Islet of Langerhans (tissue), 1 donor: ENCODE data around the gene KRT31.
"Not testable (repeated sequence)": the region's sequence is repeated elsewhere in the genome, so short reads cannot be mapped to it uniquely, and the experiment has no call there.

ENCODE experiments used
- FAIRE-seq: peaks from one replicate; lab custom pipeline; 2011; peaks lifted over from hg19 to GRCh38; lab: Jason Lieb, UNC

Gene KRT31

DNA sequence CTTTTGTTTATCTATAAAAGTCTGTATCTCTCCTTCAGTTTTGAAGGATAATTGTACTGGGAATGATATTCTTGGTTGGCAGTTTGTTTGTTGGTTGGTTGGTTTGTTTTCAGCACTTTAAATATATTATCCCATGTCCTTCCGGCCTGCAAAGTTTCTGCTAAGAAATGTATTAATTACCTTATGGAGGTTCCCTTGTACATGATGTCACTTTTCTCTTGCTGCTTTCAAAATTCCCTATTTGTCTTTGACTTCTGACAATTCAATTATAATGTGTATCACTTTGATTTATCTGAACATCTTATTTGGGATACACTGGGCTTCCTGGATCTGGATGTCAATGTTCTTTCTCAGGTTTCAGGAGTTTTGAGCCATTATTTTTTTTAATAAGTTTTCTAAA is 11.2 kb downstream of the KRT31 start:
- no peak for FAIRE-seq

DNA sequence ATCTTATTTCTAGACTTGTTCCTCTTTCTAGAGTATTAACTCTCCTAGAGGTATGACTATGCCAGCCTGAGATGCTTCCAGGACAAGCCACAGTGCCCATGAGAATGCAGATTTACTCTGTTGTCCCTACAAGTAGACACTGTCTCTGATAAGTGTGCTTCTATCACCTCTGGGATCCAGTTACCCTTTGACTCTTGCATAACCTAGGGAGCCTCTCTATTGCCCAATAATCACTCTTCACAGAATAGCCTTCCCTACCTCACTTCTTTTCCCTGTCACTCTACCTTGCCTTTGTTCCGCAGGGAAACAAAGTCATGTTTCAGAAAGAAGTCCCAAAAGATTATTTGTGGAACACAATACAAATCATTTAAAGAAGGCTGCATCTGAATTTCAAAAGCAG is 13.7 kb downstream of the KRT31 start:
- no peak for FAIRE-seq

DNA sequence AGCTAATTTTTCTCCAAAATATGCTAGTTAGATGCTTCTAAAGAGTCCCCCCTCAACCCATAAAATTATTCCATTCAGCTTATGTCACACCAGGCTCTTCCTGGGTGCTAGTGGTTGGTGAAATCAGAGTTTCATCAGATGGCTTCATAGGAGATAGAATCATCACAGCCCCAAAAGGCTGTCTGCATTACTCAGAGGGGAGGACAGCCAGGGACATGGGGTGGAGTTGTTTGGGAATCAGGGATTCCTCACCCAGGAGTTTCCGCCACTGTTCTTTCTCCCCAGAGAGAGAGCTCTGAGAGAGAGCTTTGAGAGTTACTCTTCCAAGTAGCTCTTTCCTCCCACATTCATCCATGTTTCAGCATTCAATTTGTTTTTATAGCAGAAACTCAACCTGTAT is 15.0 kb downstream of the KRT31 start:
- FAIRE-seq, result no peak

DNA sequence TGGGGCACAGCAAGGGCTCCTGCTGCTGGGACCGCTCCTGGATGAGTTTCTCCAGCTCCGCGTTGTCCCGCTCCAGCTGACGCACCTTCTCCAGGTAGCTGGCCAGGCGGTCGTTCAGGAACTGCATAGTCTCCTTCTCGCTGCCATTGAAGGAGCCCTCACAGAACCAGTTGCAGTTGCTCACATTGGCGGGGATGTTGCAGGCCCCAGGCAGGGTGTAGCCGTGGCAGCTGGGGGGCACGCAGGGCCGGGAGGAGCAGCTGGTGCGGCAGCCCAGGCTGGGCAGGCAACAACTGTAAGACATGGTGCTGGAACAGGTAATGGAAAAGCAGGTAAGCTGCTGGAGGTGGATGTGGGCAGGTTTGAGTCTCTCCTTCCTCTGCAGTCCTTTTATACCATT is 15.5 kb downstream of the KRT31 start, which contains the start of gene KRT34:
TSS of gene KRT34 (minus strand) at position 364 of the 400 bp plus-strand sequence. CDS start at position 304, 60 bp downstream.
- FAIRE-seq, result not testable (repeated sequence)

DNA sequence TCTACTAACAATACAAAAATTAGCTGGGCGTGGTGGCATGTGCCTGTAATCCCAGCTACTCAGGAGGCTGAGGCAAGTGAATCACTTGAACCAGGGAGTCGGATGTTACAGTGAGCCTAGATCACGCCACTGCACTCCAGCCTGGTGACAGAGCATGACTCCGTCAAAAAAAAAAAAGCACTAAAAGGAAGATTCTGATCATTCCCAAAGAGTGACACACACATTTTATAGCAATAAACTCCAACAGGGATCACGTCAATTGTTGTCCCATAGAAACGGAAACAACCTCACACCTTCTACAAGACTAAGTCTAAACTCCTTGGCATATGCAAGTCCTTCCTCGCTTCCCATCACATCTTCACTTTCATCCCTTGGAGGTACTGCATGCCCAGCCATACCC is 17.3 kb downstream of the KRT31 start:
- not testable (repeated sequence) for FAIRE-seq

DNA sequence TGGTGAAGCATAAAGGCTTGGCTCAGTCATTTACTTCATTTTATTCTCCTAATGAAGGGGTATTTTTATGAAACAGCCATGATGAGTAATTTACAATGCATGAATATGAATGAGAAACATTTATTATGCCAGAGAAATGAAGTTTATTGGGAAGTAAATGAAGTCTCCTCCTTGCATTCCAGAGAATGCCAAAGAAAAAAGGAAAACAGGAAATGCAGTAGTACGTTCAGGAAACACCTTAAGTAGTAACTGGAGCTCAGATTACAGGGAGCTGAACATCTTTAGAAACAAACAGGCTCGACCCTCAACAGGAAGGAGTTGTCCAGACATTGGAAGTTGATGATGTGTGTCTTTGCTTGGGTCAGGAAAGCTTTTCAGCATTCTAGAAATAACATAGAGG is 19.9 kb downstream of the KRT31 start:
- FAIRE-seq, result no peak

DNA sequence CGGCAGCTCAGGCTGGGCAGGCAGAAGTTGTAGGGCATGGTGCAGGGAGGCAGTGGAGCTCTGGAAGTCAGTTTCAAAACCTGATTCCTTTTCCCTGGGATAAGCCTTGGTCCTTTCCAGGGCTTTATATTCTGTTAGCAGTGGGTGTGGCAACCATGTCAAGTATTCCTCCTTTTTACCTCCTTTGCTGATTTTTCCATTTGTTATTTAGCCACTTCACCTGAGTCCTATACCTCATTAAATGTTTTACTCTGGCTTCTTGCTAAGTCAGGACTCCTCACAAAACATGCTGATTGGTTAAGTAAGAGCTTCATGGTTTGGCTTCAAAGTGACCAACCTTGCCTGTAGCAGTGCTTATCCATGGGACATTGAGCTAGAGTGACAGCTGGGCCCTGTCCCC is 27.7 kb downstream of the KRT31 start, which contains the start of gene KRT33B:
TSS of gene KRT33B (minus strand) at position 101 of the 400 bp plus-strand sequence. CDS start at position 38, 63 bp downstream.
- FAIRE-seq, result no peak

DNA sequence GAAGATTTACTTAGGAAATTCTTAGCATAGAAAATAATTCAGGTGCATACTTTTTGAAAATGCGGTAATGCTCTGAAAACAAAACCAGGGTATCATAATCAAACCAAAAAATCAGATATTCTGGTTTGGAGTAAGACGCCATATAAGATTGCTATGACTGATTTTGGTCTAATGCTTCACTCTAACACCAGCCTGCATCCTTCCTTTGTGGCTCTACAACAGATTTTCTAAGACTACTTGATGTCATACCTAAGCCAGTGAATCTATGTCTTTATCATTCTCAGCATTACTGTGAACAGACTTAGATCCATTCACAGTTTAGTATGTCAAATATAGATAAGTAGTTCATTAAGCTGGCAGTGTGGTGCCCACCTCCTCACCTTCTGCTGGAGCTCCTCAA is 28.4 kb downstream of the KRT31 start:
- FAIRE-seq, result no peak

DNA sequence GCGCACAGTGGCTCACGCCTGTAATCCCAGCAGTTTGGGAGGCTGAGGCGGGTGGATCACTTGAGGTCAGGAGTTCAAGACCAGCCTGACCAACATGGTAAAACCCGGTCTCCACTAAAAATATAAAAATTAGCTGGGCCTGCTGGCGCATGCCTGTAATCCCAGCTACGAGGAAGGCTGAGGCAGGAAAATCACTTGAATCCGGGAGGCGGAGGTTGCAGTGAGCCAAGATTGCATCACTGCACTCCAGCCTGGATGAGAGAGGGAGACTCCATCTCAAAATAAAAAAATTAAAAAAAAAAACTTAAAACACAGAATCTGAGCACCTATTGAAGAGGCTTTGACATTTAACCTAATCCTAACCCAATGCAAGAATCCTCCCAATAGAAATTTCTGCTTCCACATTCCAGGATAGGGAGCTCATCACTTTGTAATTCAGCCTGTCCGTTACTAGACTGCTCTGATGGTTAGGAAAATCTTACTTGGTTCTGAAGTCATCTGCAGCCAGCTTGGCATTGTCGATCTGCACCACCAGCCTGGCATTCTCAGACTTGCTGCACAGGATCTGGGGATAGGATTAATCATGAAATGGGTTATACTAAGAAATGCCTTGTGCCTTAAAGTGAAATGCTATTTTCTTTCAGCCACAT is 29.9 kb downstream of the KRT31 start:
- FAIRE-seq, result no peak

DNA sequence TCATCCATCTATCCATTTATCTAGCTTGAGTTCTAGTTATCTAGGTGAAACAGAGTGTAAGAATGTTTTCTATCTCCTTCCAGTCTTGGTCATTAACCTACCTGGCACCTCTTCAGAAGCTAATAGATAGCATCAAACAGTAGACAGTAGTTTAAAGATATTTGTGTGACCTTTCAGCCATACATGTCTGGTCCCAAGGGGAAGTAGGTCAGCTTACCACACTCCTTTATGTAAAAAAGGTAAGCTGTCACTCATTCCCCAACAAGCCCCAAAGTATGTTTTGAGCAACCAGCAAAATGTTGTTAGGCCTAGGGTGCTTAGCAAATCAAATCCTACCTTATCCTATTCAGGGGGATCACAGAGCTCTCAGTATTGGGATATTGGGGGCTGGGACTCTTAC is 31.3 kb downstream of the KRT31 start:
- no peak for FAIRE-seq

DNA sequence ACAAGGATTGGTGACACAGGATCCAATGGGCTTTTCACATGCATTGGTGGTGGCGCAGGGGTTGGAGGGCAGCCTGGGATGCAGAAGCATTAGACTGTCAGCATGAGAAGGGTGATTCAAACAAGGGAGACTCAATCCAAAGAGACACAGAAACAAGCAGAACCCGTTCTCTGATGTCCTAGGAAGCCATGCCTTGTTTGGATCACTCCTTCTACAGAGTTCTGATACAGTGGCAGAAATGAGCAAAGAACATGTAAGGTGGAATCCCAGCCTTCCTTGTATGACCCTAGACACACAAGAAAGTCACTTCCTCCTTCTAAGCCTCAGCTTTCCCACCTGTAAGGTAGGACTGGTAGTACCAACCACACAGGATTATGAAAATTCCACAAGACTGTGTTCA is 33.5 kb downstream of the KRT31 start:
- FAIRE-seq, result no peak

DNA sequence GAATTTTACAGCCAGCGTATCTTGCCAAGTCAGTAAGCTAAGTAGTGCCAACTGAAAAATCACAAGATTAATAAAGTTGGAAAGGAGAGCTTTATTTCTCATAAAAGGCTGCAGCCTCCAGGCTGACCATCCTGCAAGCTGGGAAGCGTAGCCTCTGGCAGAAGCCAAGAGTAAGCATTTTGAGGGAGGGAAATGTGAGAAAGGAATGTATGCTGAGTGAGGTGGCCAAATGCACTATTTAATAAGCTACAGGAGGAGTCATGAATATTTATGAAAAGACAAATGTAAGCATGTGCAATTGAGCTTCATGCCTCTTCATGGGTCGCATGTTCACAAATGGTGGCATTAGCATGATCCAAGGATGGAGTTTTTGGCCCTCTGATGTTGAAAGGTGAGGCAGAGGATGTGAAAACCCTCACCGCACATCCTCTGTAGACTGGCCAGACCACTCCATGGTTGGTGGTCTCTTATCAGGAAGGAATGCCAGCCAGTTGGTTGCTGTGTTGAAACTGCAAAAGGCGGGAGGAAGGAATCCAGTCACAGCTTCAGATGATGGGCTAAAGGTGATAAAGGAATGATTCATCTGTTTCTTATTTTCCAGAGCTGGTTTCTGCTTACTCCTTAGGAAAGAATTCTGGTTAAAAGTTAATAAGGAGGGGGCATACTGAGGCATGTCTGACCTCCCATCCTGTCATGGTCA is 37.0 kb downstream of the KRT31 start:
- FAIRE-seq, result no peak

DNA sequence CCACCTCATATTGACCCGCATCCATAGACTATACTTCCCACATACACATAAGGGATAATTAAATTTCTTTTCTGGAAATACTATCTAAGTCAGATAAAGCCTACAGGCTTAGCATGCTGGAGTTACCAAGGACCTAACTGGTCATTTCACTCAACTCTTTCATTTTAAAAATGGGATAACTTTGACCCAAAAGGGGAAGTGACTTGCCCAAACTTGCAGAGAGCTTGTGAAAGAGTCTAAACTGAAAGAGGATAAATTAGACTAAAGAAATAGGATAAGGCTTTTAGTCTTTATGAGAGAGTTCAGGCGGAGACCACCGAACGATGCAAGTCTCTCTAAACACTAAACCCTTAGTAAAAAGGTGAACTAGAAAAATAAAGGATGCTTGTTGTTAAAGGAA is 42.9 kb downstream of the KRT31 start:
- FAIRE-seq, result no peak

DNA sequence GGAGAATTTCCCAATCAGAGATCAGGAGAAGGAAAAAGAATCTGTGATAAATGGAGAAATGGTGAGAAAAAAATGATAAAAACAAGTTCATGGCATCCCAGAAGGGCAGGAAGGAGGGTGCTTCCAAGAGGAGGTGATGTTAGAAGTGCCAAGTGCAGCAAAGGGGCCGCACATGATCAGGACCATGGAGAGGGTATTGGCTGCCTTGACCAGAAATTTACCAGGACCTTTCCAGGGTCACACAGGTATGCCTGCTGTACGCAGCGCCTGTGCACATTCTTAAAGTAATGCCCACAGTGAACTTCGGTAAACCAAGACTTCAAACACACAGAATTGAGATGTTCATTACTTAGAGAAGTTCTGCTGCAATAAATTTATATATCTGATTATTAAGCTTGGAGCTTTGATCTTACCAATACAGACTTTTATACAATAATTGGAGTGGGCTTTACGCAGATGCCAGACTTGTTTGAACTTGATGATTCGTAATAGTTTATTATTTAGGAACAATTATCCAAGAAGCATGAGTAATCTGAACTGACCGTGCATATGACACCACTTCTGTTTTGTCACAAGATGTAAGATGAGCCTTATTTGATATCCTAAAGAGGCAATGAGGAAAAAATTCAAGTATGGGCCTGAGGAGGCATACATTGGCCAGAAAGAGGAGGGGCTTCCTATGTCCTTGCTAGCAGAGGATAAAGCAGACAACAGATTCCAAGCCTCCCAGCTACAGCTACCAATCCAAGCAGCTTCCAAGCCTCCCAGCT is 44.6 kb downstream of the KRT31 start:
- no peak for FAIRE-seq

DNA sequence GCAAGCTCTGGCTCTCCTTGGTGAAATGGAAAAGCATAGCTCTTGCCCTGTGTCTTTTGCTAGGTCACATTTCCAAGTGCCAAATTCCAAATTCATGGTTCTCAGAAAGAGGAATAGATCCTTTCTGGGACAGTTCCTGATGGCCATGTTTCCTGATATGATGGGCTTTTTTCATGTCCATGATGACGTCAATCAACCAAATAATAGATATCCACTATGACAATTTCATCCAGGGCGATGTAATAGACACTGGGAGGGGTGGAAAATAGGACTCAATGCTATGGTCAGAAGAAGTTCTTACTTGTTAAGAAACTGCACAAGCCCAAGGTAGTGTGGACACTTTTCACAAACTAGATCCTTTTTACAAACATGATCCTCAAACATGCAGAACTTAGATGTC is 46.2 kb downstream of the KRT31 start:
- no peak for FAIRE-seq

DNA sequence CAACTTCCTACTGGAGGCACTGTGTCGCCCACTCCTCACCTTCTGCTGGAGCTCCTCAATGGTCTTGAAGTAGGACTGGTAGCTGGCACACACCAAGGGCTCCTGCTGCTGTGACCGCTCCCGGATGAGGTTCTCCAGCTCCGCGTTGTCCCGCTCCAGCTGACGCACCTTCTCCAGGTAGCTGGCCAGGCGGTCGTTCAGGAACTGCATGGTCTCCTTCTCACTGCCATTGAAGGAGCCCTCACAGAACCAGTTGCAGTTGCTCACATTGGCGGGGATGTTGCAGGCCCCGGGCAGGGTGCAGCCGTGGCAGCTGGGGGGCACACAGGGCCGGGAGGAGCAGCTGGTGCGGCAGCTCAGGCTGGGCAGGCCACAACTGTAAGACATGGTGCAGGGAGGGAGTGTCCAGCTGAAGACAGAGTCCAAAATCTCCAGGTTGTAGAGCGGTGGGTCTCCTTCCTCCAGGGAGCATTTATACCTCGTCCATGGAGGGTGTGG is 47.0 kb downstream of the KRT31 start, which contains the start of gene KRT33A:
TSS of gene KRT33A (minus strand) at position 448 of the 498 bp plus-strand sequence. CDS start at position 387, 61 bp downstream.
- FAIRE-seq, result not testable (repeated sequence)

DNA sequence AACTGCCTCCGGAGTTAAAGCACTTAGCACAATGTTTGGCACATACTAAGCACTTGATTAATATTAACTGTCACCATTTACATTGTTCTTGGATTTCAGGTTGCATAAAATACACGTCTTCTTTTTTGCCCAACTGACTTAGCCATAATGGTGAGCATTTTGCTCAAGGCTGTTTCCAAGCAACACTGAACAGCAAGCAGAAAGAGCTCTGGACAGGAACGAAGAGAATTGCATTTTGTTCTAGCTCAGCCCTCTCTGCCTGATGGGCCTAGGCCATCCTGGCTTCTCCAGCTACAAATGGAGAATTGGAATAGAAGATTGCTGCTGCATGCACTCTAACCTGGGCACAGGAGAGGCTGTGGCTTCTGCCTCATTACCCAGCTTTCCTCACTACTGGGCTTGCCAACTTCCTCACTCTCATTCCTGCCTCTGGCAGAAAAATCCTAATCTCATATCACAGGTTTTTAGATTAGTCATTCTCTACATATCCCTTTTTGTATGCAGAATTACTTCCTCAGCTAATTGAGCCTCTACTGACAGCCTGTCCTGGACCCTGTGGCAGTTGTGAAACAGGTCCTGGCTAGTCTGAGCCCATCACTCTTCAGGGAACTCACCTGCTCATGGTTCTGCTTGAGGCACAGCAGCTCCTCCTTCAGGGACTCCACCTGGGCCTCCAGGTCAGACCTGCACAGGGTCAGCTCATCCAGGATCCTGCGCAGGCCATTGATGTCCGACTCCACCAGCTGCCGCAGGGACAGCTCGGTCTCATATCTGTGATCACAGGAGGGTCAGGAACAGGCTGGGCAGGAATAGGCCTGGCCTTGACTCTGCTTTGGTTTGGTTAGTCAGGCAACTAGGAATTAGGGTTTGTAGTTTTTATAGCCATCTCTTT is 49.3 kb downstream of the KRT31 start:
- FAIRE-seq, result peak; percentile 98

DNA sequence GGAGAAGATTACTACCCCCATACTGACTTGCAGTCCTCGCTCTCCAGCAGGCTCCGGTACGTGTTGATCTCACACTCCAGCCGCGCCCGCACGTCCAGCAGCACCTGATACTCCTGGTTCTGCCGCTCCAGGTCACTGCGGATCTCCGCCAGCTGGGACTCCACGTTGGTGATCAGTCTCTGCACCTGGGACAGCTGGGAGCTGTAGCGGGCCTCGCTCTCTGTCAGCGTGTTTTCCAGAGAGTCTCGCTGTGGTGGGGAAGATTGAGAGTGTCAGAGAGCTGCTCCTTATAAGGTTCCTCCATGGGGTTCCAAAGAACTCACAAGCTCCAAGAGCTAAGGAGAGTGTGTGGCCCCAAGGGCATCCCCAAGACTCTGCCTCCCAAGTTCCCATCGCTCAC is 51.0 kb downstream of the KRT31 start:
- FAIRE-seq, result not testable (repeated sequence)

DNA sequence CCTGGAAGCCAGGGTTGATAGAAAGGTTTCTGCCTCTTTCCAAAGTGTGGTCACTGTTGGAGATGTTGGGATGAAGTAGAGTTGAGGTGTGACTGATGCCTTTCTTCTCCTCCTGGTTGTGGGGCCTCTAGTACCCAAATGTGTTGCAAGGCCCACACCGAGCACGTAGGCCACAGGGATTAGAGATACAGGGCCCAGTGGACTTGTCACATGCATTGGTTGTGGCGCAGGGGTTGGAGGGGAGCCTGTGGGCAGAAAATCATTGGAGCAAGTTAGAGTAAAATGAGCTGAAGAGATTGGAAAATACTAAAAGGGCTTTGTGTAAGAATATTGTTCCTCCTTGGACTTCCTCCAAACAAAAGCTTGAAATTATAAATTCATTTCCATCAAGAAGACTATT is 51.4 kb downstream of the KRT31 start:
- FAIRE-seq, result no peak
